T-cell (primary cell): ENCODE results near the gene TMEM54. TPM values are rescaled to one million over a fixed set of nuclear protein-coding genes. Genes with fewer than 3 reads are reported as not detected.

Source experiments
- ATAC-seq, 4 experiments: fragments of 200-7000 bp in 3 of 4; fragments of 150-1000 bp in 1 of 4; cut with Tn5 transposase; replicated peaks in 1 of 4; 1 replicate in 3 of 4; 2 replicates in 1 of 4; pipeline ENCODE4 v1.10.0; 2021; ENCODE audit warnings: moderate library complexity in 3 of 4, mild to moderate bottlenecking in 2 of 4, moderate number of reproducible peaks in 1 of 4
- CTCF ChIA-PET, 2 donors: fragments of 300-600 bp; sonication (Branson Sonifier 250); formaldehyde crosslinking; loops; one replicate each; lab custom pipeline; 2022; ENCODE audit warnings: antibody characterized with exemption in 2 of 2; lab: Charles Lee
- POLR2A ChIA-PET, 2 donors: fragments of 300-600 bp; sonication (Branson Sonifier 250); formaldehyde crosslinking; loops; one replicate each; lab custom pipeline; 2022; ENCODE audit warnings: antibody characterized with exemption in 2 of 2; lab: Charles Lee
- DNase-seq, 35 experiments: peaks; one replicate each; pipeline versions ENCODE4 v3.0.0 to v3.0.0-alpha.2; 2013 to 2023
- H3K27ac ChIP-seq: one replicate; pipeline ENCODE4 v1.5.1; 2013; ENCODE audit warnings: low read length
- H3K27me3 ChIP-seq, 2 experiments: replicated peaks in 1 of 2; 1 replicate in 1 of 2; 2 replicates in 1 of 2; pipeline versions ENCODE4 v1.6.1 to v1.7.0; 2013; ENCODE audit warnings: low read length in 1 of 2, mixed read lengths in 1 of 2; ENCODE audit not compliant: control insufficient read depth in 2 of 2, insufficient read depth in 2 of 2; ENCODE audit errors: extremely low read depth in 1 of 2
- H3K36me3 ChIP-seq, 2 donors: 1 replicate in 1 of 2; 2 replicates in 1 of 2; pipeline versions ENCODE4 v1.6.1 to v1.7.0; 2013; ENCODE audit warnings: low read length in 1 of 2; ENCODE audit not compliant: control insufficient read depth in 2 of 2, insufficient read depth in 1 of 2; ENCODE audit errors: extremely low read depth in 1 of 2
- H3K4me1 ChIP-seq, 2 experiments: 1 replicate in 1 of 2; 2 replicates in 1 of 2; pipeline versions ENCODE4 v1.6.1 to v1.7.0; 2013; ENCODE audit warnings: low read length in 2 of 2, mixed read lengths in 1 of 2; ENCODE audit not compliant: insufficient read depth in 2 of 2, control insufficient read depth in 1 of 2; ENCODE audit errors: extremely low read depth in 1 of 2
- H3K4me3 ChIP-seq, 2 donors: 1 replicate in 1 of 2; 2 replicates in 1 of 2; pipeline versions ENCODE4 v1.5.1 to v1.7.0; 2013; ENCODE audit warnings: mild to moderate bottlenecking in 2 of 2, low read length in 1 of 2, moderate library complexity in 1 of 2; ENCODE audit not compliant: control insufficient read depth in 1 of 2; ENCODE audit errors: extremely low read depth in 1 of 2
- H3K9me3 ChIP-seq: 2 replicates; pipeline ENCODE4 v1.7.0; 2013
- H3K27ac Mint-ChIP-seq, 2 donors: one replicate each; pipeline ENCODE4 v1.8.0; 2020 to 2021; ENCODE audit warnings: mild to moderate bottlenecking in 2 of 2, mixed read lengths in 2 of 2
- H3K27me3 Mint-ChIP-seq, 2 donors: one replicate each; pipeline ENCODE4 v1.8.0; 2021 to 2022; ENCODE audit warnings: mixed read lengths in 2 of 2
- H3K36me3 Mint-ChIP-seq: one replicate; pipeline ENCODE4 v1.8.0; 2021; ENCODE audit warnings: mixed read lengths
- H3K4me1 Mint-ChIP-seq, 3 donors: one replicate each; pipeline ENCODE4 v1.8.0; 2020 to 2022; ENCODE audit warnings: mixed read lengths in 3 of 3, mild to moderate bottlenecking in 1 of 3
- H3K4me3 Mint-ChIP-seq, 3 donors: one replicate each; pipeline ENCODE4 v1.8.0; 2020 to 2022; ENCODE audit warnings: mild to moderate bottlenecking in 3 of 3, mixed read lengths in 3 of 3, moderate library complexity in 3 of 3
- H3K9me3 Mint-ChIP-seq, 3 donors: one replicate each; pipeline ENCODE4 v1.8.0; 2020 to 2022; ENCODE audit warnings: mixed read lengths in 3 of 3
- WGBS: methylation state at CpG from one replicate; pipeline ENCODE4 v1.1.5; 2013; ENCODE audit warnings: missing lambda C conversion rate; ENCODE audit not compliant: insufficient coverage; 5-methylcytosine and 5-hydroxymethylcytosine counted together
- total RNA-seq, 35 experiments: library from RNA in 6 of 35; stranded (reverse) in 6 of 35; fragments of 120-200 nt in 1 of 35; gene quantifications; one replicate each; pipeline versions ENCODE4 v1.2.1 to v1.2.4 and lab custom pipeline; 2013 to 2026

TMEM54 gene
- total RNA-seq, 5 donors from 2014 or later (not counting 1 experiment from before 2014, with no cell fraction given): 0.35 to 0.64 TPM; not detected in 3

DNA sequence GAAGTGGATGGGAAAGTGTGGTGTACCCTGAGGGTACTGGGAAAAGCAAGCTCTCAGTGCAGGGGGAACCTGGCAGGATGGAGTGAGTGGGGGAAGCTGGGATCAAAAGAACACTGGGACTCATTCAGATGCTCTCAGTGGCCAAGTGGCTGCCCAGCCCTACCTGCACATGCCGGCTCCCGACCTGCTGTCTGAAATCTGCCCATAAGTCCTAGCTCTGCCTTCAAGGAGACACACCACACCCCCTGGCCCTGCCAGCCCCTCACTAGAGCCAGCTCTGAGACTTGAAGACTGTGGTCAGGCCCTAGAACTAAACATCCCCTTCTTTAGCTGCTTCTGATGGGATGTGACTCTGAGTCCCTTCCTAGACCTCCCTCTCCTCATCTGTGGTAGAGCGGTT, 2.2 kb downstream of the TMEM54 start:
- no peaks in the 10 kb centered on the region for H3K9me3 ChIP-seq
- no CpG with 5 or more reads among the region's 3 CpGs for WGBS
- Mint-ChIP-seq H3K36me3 (no peaks in the 10 kb centered on the region), H3K9me3 (no peaks in the 10 kb centered on the region), H3K4me1 (peaks cover 8 to 13% (median 11%) of the 10 kb centered on the region in 3 donors), H3K27ac (no peak overlapping the region), H3K27me3 (peaks cover 52 to 66% of the 10 kb centered on the region in 2 donors), H3K4me3 (no peak overlapping the region)
- H3K4me3 ChIP-seq: no peak overlapping the region
- H3K36me3 ChIP-seq: no peaks in the 10 kb centered on the region
- CTCF ChIA-PET: interaction anchor here in 1 of 2 donors (0.6 to 0.9 kb wide), 4 partner anchors 24 to 573 kb away, joined by 3 to 4 read pairs (median 4); no protein-coding TSS in a partner anchor
- H3K27me3 ChIP-seq: peaks cover 11 to 84% of the 10 kb centered on the region in 2 experiments
- POLR2A ChIA-PET: no interaction called here
- ATAC-seq (no peak), DNase-seq (no peak)
- no peak overlapping the region for H3K27ac ChIP-seq
- peaks cover 0 to 12% of the 10 kb centered on the region in 2 experiments for H3K4me1 ChIP-seq

DNA sequence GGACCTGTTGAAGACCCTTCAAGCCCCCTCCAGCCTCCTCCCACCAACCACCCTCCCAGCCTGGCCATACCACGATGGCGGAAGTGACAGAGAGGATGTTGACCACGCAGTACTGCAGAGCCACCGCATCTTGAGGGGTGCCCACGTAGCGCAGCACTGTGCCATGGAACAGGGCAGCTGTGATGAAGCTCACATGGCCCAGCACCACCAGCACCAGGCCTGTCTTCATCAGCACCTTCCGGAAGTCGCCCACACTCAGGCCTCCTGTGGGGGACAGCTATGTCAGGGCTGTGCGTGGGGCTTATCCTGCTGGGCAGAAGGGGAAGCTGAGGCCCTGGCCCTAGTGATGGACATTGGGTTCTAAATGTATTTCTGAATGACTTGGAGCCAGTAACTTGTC, 3.1 kb downstream of the TMEM54 start:
- CTCF ChIA-PET: interaction anchor here in 1 of 2 donors (0.7 kb wide), 1 partner anchor 574 kb away, joined by 3 read pairs; no protein-coding TSS in a partner anchor
- no peak overlapping the region for H3K4me3 Mint-ChIP-seq
- Histone ChIP-seq H3K4me1 (peaks cover 0 to 21% of the 10 kb centered on the region in 2 experiments), H3K27ac (no peak overlapping the region), H3K36me3 (no peaks in the 10 kb centered on the region), H3K27me3 (peaks cover 9 to 92% of the 10 kb centered on the region in 2 experiments), H3K9me3 (no peaks in the 10 kb centered on the region), H3K4me3 (no peak overlapping the region)
- no peaks in the 10 kb centered on the region for H3K36me3 Mint-ChIP-seq
- H3K27ac Mint-ChIP-seq: no peak overlapping the region
- DNase-seq: no peak
- peaks cover 52 to 67% of the 10 kb centered on the region in 2 donors for H3K27me3 Mint-ChIP-seq
- no peaks in the 10 kb centered on the region for H3K9me3 Mint-ChIP-seq
- H3K4me1 Mint-ChIP-seq: peaks cover 8 to 15% (median 13%) of the 10 kb centered on the region in 3 donors
- ATAC-seq: no peak
- WGBS: 86% methylated on average over 9 of the region's 9 CpGs
- POLR2A ChIA-PET: no interaction called here

DNA sequence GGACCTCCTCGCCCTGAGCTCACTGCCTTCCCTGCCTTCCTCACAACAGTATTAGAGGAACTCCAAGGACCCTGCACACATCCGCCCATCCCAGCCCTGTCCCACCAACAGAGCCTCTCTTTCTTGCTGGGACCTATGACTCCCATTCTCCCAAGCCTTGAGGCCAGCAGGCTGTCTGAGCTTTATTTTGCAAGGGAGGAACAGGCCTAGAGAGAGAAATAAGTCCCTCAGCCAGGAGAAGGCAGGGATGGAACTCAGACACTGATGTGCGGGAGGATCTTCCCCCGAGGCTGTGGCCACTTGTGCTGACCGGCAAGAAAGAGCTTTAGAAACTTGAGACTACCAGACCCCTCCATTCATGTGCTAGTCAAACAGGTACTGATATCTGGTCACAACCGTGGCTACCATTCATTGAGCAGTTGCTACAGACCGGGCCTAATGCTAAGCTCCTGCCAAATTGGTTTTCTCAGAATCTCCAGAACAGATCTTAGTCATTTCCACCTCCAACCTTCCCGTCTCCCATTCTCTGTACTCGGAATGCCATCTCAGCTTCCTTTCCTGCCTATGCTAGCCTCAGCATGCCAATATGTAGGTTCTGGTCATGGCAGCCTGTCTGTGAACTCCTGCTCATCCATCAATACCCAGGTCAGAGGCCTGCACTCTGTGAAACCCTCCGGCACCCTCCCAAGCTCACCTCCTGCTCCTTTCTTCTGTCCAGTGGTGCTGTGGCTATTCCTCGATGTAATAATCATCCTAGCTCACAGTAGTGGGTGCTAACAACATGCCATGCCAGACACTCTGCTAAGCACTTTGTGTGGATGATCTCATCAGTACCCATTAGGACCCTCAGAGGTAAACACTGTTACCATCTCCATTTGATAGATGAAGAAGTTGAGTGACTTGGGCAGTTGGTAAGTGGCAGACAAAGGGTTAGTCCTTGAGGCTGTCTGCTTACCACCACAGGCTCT, 3.8 kb downstream of the TMEM54 start:
- no peak overlapping the region for H3K27ac ChIP-seq
- Mint-ChIP-seq H3K4me3 (no peak overlapping the region), H3K4me1 (peaks cover 12 to 19% (median 13%) of the 10 kb centered on the region in 3 donors), H3K27ac (no peak overlapping the region), H3K36me3 (no peaks in the 10 kb centered on the region), H3K27me3 (peaks cover 51 to 65% of the 10 kb centered on the region in 2 donors), H3K9me3 (no peaks in the 10 kb centered on the region)
- peaks cover 10 to 91% of the 10 kb centered on the region in 2 experiments for H3K27me3 ChIP-seq
- no peaks in the 10 kb centered on the region for H3K36me3 ChIP-seq
- DNase-seq: no peak
- ChIA-PET POLR2A (no interaction called here), CTCF (interaction anchor here in 1 of 2 donors (0.6 kb wide), 1 partner anchor 21 kb away, joined by 4 read pairs; no protein-coding TSS in a partner anchor)
- 77% methylated on average over 6 of the region's 11 CpGs for WGBS
- no peak for ATAC-seq
- peaks cover 0 to 26% of the 10 kb centered on the region in 2 experiments for H3K4me1 ChIP-seq
- H3K4me3 ChIP-seq: no peak overlapping the region
- H3K9me3 ChIP-seq: no peaks in the 10 kb centered on the region

DNA sequence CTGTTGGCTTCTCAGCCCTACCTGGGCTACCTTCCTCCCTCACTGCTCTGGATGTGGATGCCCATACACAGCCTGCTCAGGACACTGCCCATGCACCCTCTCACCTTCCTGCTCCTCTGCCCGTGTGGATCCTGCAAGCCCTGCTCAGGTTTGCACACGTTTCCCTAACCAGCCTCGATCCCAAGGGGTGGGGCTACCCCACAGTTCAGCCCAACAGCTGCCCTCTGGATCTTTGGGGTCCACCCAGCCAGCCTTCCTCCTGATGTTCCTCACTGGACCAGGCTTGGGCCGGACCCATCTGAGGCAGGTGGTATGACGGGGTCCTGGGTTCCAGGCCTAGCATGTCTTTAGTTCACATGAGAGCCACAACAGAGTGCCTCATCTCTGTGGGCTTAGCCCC, 4.7 kb downstream of the TMEM54 start:
- ChIA-PET POLR2A (no interaction called here), CTCF (no interaction called here)
- Histone ChIP-seq H3K9me3 (no peaks in the 10 kb centered on the region), H3K27ac (no peak overlapping the region), H3K27me3 (peaks cover 9 to 88% of the 10 kb centered on the region in 2 experiments), H3K4me1 (peaks cover 0 to 23% of the 10 kb centered on the region in 2 experiments), H3K4me3 (no peak overlapping the region), H3K36me3 (no peaks in the 10 kb centered on the region)
- no peak overlapping the region for H3K4me3 Mint-ChIP-seq
- DNase-seq (no peak), ATAC-seq (no peak)
- no peaks in the 10 kb centered on the region for H3K36me3 Mint-ChIP-seq
- 87% methylated on average over 4 of the region's 5 CpGs for WGBS
- H3K4me1 Mint-ChIP-seq: peaks cover 10 to 19% (median 17%) of the 10 kb centered on the region in 3 donors
- H3K27me3 Mint-ChIP-seq: peaks cover 52 to 66% of the 10 kb centered on the region in 2 donors
- H3K9me3 Mint-ChIP-seq: no peaks in the 10 kb centered on the region
- no peak overlapping the region for H3K27ac Mint-ChIP-seq

DNA sequence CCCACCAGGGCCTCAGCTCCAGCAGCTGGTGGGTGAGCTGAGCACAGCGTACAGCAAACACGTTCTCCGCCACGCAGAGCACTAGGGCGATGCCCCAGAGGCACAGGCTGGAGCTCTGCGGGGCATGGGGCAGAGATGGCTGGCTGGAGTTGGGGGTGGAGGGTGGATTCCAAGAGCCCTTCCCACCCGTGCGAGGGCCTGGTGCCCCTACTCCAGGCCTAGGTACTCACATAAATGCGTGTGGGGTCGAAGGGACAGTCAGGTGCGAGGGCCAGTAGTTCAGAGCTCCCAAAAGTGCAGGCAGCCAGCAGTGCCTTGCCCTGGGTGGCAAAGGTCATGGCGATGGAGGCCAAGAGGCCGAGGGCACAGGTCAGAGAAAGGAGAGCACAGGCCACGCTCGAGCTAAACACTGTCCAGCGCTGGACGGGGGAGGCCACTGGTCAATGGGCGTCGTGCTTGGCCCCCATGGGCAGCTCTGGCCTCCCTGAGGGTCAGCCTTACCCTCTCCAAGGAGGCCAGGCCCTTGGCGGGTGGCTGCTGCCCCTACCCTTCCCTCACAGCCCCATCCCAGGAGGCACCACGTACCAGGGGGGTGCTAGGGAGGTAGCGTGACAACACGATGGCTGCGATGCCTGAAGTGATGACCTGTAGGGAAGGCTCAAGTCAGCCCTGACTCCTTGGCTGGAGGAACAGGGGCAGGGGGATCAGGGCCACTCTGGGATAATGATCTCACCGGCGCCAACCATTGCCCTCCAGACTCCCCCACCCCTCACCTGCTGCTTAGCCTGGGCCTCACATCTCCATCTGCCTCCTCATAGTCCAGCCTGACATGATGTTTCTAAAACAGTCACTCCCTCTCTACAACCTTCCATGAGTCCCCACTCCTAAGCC, 5.6 kb downstream of the TMEM54 start:
- no peak overlapping the region for H3K4me3 Mint-ChIP-seq
- Histone ChIP-seq H3K9me3 (no peaks in the 10 kb centered on the region), H3K27ac (no peak overlapping the region), H3K4me3 (no peak overlapping the region), H3K36me3 (no peaks in the 10 kb centered on the region), H3K27me3 (peaks cover 9 to 91% of the 10 kb centered on the region in 2 experiments), H3K4me1 (peaks cover 0 to 17% of the 10 kb centered on the region in 2 experiments)
- DNase-seq: no peak
- POLR2A ChIA-PET: no interaction called here
- CTCF ChIA-PET: no interaction called here
- 95% methylated on average over 17 of the region's 26 CpGs for WGBS
- no peak overlapping the region for H3K27ac Mint-ChIP-seq
- H3K27me3 Mint-ChIP-seq: peaks cover 55 to 72% of the 10 kb centered on the region in 2 donors
- no peak for ATAC-seq
- H3K36me3 Mint-ChIP-seq: no peaks in the 10 kb centered on the region
- H3K9me3 Mint-ChIP-seq: no peaks in the 10 kb centered on the region
- peaks cover 7 to 16% (median 14%) of the 10 kb centered on the region in 3 donors for H3K4me1 Mint-ChIP-seq

DNA sequence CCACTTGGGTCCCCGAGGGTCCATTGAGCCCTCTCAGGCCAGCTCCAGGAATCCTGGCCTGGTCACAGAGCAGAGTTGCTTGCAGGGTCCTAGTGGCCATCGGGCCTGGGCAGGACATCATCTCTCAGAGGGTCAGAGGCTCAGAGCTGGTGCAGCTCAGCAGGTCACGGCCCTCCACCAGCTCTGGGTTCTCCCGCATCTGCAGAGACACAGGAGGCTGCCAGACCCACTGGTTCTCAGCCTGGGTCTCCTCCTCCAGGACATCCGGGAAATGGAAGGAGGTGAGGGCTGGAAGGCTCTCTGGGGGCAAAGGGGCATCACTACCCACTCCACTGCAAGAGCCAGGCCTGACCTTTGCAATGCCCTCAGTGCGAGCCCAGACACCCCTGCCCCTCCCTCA, 6.5 kb downstream of the TMEM54 start:
- H3K27me3 Mint-ChIP-seq: peaks cover 56 to 72% of the 10 kb centered on the region in 2 donors
- no peak overlapping the region for H3K27ac ChIP-seq
- H3K36me3 Mint-ChIP-seq: no peaks in the 10 kb centered on the region
- H3K27ac Mint-ChIP-seq: no peak overlapping the region
- H3K4me3 Mint-ChIP-seq: peak overlapping the region in 1 of 3 donors; percentile 81
- ChIA-PET POLR2A (no interaction called here), CTCF (no interaction called here)
- peaks cover 0 to 15% of the 10 kb centered on the region in 2 experiments for H3K4me1 ChIP-seq
- H3K4me1 Mint-ChIP-seq: peaks cover 6 to 14% (median 11%) of the 10 kb centered on the region in 3 donors
- H3K9me3 Mint-ChIP-seq: no peaks in the 10 kb centered on the region
- no peak overlapping the region for H3K4me3 ChIP-seq
- no peaks in the 10 kb centered on the region for H3K9me3 ChIP-seq
- 94% methylated on average over 3 of the region's 6 CpGs for WGBS
- H3K27me3 ChIP-seq: peaks cover 6 to 90% of the 10 kb centered on the region in 2 experiments
- no peak for DNase-seq
- ATAC-seq: no peak
- H3K36me3 ChIP-seq: no peaks in the 10 kb centered on the region
